Astrocyte (in vitro differentiated cells and primary cell): ENCODE measurements around the gene MCM8.

ENCODE experiments used
- CTCF ChIP-seq: IDR thresholded peaks from 2 replicates; pipeline ENCODE4 v1.5.1; 2011; ENCODE audit warnings: low read depth, mild to moderate bottlenecking, inconsistent platforms, low read length, moderate library complexity; ENCODE audit not compliant: insufficient read depth
- EZH2 ChIP-seq: IDR thresholded peaks from 2 replicates; pipeline ENCODE4 v1.6.1; 2012; ENCODE audit warnings: mild to moderate bottlenecking, low read length, inconsistent platforms; ENCODE audit not compliant: insufficient read depth

GRCh38 chr20:6007529-6008103, 57.2 kb downstream of the MCM8 start:
- TF ChIP-seq CTCF: no peak
- TF ChIP-seq EZH2: no peak
